Uterus (tissue), 2 donors: ENCODE results near the gene SIRT2.

Source experiments
- POLR2A ChIP-seq, 2 donors: fragments of 450-650 bp; IDR thresholded peaks; one replicate each; pipeline ENCODE4 v1.6.1; 2016; ENCODE audit warnings: antibody characterized with exemption in 2 of 2, mild to moderate bottlenecking in 1 of 2, moderate library complexity in 1 of 2
- TF ChIP-seq, protein P1 (sequence below), 4 experiments: fragments of 200-600 bp in 2 of 4; fragments of 450-650 bp in 2 of 4; sonication (generic) in 2 of 4; IDR thresholded peaks; one replicate each; pipeline ENCODE4 v1.5.1; 2016 to 2019; ENCODE audit warnings: antibody characterized with exemption in 4 of 4, mild to moderate bottlenecking in 2 of 4, moderate library complexity in 1 of 4

DNA sequence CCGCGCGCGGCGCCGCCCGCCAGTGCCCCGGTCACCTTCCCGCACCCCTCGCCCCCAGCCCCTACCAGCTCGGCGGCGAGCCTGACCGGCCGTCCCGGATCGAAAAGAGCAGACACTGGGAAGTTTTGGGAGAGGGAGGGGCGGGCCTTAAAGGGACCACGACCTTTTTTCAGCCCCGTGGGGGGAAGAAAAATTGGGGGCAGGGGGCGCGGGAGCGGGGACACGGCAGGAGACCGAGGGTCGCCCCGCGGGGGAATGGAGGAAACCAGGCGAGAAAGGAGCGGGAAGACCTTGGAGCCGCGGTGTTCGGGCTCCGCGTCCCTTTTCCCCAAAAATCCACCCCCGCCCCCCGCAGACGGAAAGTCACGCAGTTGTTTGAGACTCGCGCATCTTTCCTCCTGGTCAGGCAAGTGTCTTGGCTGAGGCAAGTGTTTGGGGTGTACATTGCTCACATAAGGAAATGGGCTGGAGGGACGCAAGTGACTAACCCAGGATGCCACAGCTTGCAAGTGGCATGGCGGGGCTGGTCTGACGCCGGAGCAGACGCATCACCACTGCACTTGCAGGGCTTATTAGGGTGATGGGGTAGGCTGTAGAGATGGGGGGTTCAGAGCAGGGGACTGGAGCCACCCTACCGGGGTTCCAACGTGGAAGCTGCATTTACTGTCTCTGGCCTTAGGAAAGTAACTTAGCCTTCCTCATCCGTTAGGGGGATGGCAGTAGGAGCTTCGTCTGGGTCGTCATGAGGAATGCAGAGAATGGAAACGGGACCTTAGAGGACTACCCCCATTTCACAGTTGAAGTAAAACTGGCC lies 47.0 kb downstream of the SIRT2 start:
- TF ChIP-seq, protein P1, sequence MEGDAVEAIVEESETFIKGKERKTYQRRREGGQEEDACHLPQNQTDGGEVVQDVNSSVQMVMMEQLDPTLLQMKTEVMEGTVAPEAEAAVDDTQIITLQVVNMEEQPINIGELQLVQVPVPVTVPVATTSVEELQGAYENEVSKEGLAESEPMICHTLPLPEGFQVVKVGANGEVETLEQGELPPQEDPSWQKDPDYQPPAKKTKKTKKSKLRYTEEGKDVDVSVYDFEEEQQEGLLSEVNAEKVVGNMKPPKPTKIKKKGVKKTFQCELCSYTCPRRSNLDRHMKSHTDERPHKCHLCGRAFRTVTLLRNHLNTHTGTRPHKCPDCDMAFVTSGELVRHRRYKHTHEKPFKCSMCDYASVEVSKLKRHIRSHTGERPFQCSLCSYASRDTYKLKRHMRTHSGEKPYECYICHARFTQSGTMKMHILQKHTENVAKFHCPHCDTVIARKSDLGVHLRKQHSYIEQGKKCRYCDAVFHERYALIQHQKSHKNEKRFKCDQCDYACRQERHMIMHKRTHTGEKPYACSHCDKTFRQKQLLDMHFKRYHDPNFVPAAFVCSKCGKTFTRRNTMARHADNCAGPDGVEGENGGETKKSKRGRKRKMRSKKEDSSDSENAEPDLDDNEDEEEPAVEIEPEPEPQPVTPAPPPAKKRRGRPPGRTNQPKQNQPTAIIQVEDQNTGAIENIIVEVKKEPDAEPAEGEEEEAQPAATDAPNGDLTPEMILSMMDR (IDR thresholded peaks at IDR 0.05) = no peak
- TF ChIP-seq POLR2A (IDR thresholded peaks at IDR 0.05) = no peak
